ENCODE measurements around the gene MRPL33. TPM values are rescaled to one million over a fixed set of nuclear protein-coding genes. Genes with fewer than 3 reads are reported as not detected.

MRPL33 gene
- total and polyA plus RNA-seq, 2 experiments from 2014 or later = 80.5 to 310 TPM

DNA sequence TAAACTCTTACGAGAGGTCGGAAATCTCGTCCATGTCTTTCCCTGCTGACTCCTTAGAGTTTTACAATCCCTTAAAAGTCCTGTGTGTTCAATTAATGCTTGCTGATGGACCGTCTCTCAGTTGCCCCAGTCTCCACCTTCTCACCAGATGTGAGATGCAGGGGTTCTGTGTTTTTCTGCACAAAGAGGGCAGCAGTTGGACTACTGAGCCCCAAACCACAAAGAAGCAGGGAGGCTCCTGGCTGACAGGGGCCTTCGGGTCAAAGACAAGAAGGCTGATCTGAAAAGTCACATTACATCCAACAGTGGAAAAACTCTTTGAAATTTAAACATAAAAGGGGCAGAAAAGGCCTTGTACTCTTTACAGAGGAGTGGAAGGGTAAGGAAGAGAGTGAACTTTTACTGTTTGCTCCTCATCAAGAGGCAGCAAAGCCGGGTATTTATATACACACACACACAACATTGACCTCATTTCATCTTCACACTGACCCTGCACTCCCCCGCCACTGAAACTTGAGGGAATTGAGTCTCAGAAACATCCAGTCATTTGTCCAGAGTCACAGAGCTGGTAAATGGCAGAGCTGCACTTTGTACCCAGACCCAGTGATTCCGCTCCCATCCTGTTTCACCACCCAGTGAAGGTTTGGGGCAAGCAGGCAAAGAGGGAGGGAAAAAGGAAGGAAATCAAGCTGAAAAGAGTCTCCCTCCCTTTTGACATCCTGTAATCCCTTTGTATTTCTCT is 23.7 kb downstream of the MRPL33 start (continued):
- no peak for TF ChIP-seq ZNF331 (CRISPR knock-in tag; IDR thresholded peaks at IDR 0.05; ENCODE audit: low read depth)
- TF ChIP-seq POLR2AphosphoS5 (IDR thresholded peaks at IDR 0.05; ENCODE audit: low read depth) = no peak
- TF ChIP-seq JUNB (IDR thresholded peaks at IDR 0.05; ENCODE audit: unreplicated experiment) = no peak
- no peak for TF ChIP-seq STAT1 (IDR thresholded peaks at IDR 0.05; ENCODE audit: unreplicated experiment)
- TF ChIP-seq ZNF114 (CRISPR knock-in tag; IDR thresholded peaks at IDR 0.05) = no peak
- TF ChIP-seq, protein P1, sequence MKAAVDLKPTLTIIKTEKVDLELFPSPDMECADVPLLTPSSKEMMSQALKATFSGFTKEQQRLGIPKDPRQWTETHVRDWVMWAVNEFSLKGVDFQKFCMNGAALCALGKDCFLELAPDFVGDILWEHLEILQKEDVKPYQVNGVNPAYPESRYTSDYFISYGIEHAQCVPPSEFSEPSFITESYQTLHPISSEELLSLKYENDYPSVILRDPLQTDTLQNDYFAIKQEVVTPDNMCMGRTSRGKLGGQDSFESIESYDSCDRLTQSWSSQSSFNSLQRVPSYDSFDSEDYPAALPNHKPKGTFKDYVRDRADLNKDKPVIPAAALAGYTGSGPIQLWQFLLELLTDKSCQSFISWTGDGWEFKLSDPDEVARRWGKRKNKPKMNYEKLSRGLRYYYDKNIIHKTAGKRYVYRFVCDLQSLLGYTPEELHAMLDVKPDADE (IDR thresholded peaks at IDR 0.05) = no peak
- TF ChIP-seq NANOG (IDR thresholded peaks at IDR 0.05; ENCODE audit: borderline replicate concordance) = no peak
- TF ChIP-seq CTCF (conservative IDR thresholded peaks at IDR 0.05; ENCODE audit: low read depth in 2 of 2) = no peak
- no peak for TF ChIP-seq EZH2phosphoT487 (IDR thresholded peaks at IDR 0.05; ENCODE audit: unreplicated experiment)

- no peaks in the 10 kb centered on the region for H3K36me3 Mint-ChIP-seq (ENCODE audit: low read depth)
- H3K4me1 Mint-ChIP-seq = no peaks in the 10 kb centered on the region
- H3K9me2 ChIP-seq (ENCODE audit: insufficient read depth) = no peaks in the 10 kb centered on the region
- H3K4me3 ChIP-seq = no peak overlapping the region
- H3K36me3 ChIP-seq (ENCODE audit: insufficient read depth) = no peaks in the 10 kb centered on the region
- no peak for DNase-seq (ENCODE audit: low spot score)
- H3K9me3 Mint-ChIP-seq = no peaks in the 10 kb centered on the region; the same call in 2 of the 3 replicates
- no peaks in the 10 kb centered on the region for H3F3A ChIP-seq (replicated peaks; ENCODE audit: low read depth)
- H3K27ac Mint-ChIP-seq = no peak overlapping the region
- no peak for ATAC-seq
- no peak overlapping the region for H3K27ac ChIP-seq (ENCODE audit: low read depth)
- H3K27me3 Mint-ChIP-seq (ENCODE audit: insufficient read depth, low read depth, poor library complexity) = peaks cover 8% of the 10 kb centered on the region
- H3K4me1 ChIP-seq (ENCODE audit: insufficient read depth) = no peaks in the 10 kb centered on the region
- no peak overlapping the region for H3K4me2 ChIP-seq
- no peaks in the 10 kb centered on the region for H3K79me2 ChIP-seq (replicated peaks; ENCODE audit: insufficient read depth)
- no peaks in the 10 kb centered on the region for H4K20me1 ChIP-seq (replicated peaks; ENCODE audit: insufficient read depth)
- H3K27me3 ChIP-seq (ENCODE audit: insufficient read depth) = no peaks in the 10 kb centered on the region
- H3K4me3 Mint-ChIP-seq = no peak overlapping the region
- no peak overlapping the region for H2AFZ ChIP-seq
- TF ChIP-seq EZH2 (IDR thresholded peaks at IDR 0.05; ENCODE audit: low read depth, unreplicated experiment) (no peak), CTCF (conservative IDR thresholded peaks at IDR 0.05; ENCODE audit: low read depth in 2 of 2) (no peak), ZNF331 (CRISPR knock-in tag; IDR thresholded peaks at IDR 0.05; ENCODE audit: low read depth) (no peak), ZNF114 (CRISPR knock-in tag; IDR thresholded peaks at IDR 0.05) (no peak), CREB1 (CRISPR knock-in tag; IDR thresholded peaks at IDR 0.05; ENCODE audit: low read depth) (no peak), NANOG (IDR thresholded peaks at IDR 0.05; ENCODE audit: borderline replicate concordance) (no peak), POLR2AphosphoS5 (IDR thresholded peaks at IDR 0.05; ENCODE audit: low read depth) (no peak)
- TF ChIP-seq, protein P2, sequence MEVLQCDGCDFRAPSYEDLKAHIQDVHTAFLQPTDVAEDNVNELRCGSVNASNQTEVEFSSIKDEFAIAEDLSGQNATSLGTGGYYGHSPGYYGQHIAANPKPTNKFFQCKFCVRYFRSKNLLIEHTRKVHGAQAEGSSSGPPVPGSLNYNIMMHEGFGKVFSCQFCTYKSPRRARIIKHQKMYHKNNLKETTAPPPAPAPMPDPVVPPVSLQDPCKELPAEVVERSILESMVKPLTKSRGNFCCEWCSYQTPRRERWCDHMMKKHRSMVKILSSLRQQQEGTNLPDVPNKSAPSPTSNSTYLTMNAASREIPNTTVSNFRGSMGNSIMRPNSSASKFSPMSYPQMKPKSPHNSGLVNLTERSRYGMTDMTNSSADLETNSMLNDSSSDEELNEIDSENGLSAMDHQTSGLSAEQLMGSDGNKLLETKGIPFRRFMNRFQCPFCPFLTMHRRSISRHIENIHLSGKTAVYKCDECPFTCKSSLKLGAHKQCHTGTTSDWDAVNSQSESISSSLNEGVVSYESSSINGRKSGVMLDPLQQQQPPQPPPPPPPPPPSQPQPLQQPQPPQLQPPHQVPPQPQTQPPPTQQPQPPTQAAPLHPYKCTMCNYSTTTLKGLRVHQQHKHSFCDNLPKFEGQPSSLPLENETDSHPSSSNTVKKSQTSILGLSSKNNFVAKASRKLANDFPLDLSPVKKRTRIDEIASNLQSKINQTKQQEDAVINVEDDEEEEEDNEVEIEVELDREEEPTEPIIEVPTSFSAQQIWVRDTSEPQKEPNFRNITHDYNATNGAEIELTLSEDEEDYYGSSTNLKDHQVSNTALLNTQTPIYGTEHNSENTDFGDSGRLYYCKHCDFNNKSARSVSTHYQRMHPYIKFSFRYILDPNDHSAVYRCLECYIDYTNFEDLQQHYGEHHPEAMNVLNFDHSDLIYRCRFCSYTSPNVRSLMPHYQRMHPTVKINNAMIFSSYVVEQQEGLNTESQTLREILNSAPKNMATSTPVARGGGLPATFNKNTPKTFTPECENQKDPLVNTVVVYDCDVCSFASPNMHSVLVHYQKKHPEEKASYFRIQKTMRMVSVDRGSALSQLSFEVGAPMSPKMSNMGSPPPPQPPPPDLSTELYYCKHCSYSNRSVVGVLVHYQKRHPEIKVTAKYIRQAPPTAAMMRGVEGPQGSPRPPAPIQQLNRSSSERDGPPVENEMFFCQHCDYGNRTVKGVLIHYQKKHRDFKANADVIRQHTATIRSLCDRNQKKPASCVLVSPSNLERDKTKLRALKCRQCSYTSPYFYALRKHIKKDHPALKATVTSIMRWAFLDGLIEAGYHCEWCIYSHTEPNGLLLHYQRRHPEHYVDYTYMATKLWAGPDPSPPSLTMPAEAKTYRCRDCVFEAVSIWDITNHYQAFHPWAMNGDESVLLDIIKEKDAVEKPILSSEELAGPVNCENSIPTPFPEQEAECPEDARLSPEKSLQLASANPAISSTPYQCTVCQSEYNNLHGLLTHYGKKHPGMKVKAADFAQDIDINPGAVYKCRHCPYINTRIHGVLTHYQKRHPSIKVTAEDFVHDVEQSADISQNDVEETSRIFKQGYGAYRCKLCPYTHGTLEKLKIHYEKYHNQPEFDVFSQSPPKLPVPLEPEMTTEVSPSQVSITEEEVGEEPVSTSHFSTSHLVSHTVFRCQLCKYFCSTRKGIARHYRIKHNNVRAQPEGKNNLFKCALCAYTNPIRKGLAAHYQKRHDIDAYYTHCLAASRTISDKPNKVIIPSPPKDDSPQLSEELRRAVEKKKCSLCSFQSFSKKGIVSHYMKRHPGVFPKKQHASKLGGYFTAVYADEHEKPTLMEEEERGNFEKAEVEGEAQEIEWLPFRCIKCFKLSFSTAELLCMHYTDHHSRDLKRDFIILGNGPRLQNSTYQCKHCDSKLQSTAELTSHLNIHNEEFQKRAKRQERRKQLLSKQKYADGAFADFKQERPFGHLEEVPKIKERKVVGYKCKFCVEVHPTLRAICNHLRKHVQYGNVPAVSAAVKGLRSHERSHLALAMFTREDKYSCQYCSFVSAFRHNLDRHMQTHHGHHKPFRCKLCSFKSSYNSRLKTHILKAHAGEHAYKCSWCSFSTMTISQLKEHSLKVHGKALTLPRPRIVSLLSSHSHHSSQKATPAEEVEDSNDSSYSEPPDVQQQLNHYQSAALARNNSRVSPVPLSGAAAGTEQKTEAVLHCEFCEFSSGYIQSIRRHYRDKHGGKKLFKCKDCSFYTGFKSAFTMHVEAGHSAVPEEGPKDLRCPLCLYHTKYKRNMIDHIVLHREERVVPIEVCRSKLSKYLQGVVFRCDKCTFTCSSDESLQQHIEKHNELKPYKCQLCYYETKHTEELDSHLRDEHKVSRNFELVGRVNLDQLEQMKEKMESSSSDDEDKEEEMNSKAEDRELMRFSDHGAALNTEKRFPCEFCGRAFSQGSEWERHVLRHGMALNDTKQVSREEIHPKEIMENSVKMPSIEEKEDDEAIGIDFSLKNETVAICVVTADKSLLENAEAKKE (CRISPR knock-in tag; IDR thresholded peaks at IDR 0.05) = no peak
These were observed 24.4 kb downstream of the MRPL33 start for GRCh38 chr2:27795868-27796277.
